MCF 10A (cell line): Measurements from ENCODE around the gene COBL. TPM values are rescaled to one million over a fixed set of nuclear protein-coding genes. Genes with fewer than 3 reads are reported as not detected.

ENCODE experiments used
- BruUV-seq: library from RNA; stranded (reverse); fragments of 400-500 nt; replicated peaks from 2 replicates; lab custom pipeline; 2021; lab: Mats Ljungman, UMichigan
- CTCF ChIA-PET: fragments of 300-600 bp; sonication (Branson Sonifier 250); formaldehyde crosslinking; extraction: SDS; loops from one replicate; lab custom pipeline; 2021; ENCODE audit warnings: antibody characterized with exemption, inconsistent platforms; lab: Yijun Ruan, JAX
- POLR2A ChIA-PET: fragments of 300-600, 350-650 bp; sonication (Branson Sonifier 250); formaldehyde crosslinking; extraction: SDS; loops from one replicate; lab custom pipeline; 2020; ENCODE audit warnings: antibody characterized with exemption, inconsistent platforms; lab: Yijun Ruan, JAX
- DNase-seq: peaks from one replicate; pipeline ENCODE4 v3.0.0-alpha.2; 2018; ENCODE audit not compliant: unreplicated experiment
- H3K27ac Mint-ChIP-seq: one replicate; pipeline ENCODE4 v1.8.0; 2022; ENCODE audit warnings: mild to moderate bottlenecking, low read depth, mixed read lengths; ENCODE audit not compliant: unreplicated experiment
- H3K27me3 Mint-ChIP-seq: one replicate; pipeline ENCODE4 v1.8.0; 2022; ENCODE audit warnings: mixed read lengths; ENCODE audit not compliant: insufficient read depth, unreplicated experiment
- H3K36me3 Mint-ChIP-seq: one replicate; pipeline ENCODE4 v1.8.0; 2022; ENCODE audit warnings: mild to moderate bottlenecking, moderate library complexity, mixed read lengths; ENCODE audit not compliant: insufficient read depth, unreplicated experiment
- H3K4me1 Mint-ChIP-seq: one replicate; pipeline ENCODE4 v1.8.0; 2022; ENCODE audit warnings: mixed read lengths; ENCODE audit not compliant: insufficient read depth, unreplicated experiment
- H3K4me3 Mint-ChIP-seq: one replicate; pipeline ENCODE4 v1.8.0; 2022; ENCODE audit warnings: mild to moderate bottlenecking, moderate library complexity, mixed read lengths; ENCODE audit not compliant: unreplicated experiment
- H3K9me3 Mint-ChIP-seq: one replicate; pipeline ENCODE4 v1.8.0; 2022; ENCODE audit warnings: mixed read lengths; ENCODE audit not compliant: unreplicated experiment
- intact Hi-C: fragments of 100-400 bp; cut with micrococcal nuclease; formaldehyde crosslinking; loops from 2 replicates; pipeline ENCODE4 v1.14.1; 2022
- total RNA-seq: library from RNA; stranded (reverse); gene quantifications from 2 replicates; pipeline ENCODE4 v1.2.3, GENCODE V29; 2022
- TF ChIP-seq, protein P1 (sequence below): fragments of 200-600 bp; IDR thresholded peaks from one replicate; pipeline ENCODE4 v1.8.0; 2022; ENCODE audit warnings: antibody characterized with exemption, mild to moderate bottlenecking; ENCODE audit not compliant: unreplicated experiment

COBL gene
- total RNA-seq, 1 experiment from 2014 or later, result 12.3 TPM

GRCh38 chr7:51024867-51025266, 291.7 kb downstream of the COBL start:
- Mint-ChIP-seq H3K27me3 (no peaks in the 10 kb centered on the region), H3K36me3 (peaks cover 21% of the 10 kb centered on the region), H3K4me3 (no peak overlapping the region), H3K9me3 (no peaks in the 10 kb centered on the region), H3K27ac (no peak overlapping the region), H3K4me1 (no peaks in the 10 kb centered on the region)
- ChIA-PET CTCF (interaction anchor here (0.8 to 1.1 kb wide), 2 partner anchors 24 to 43 kb away, joined by 3 read pairs; no protein-coding TSS in a partner anchor), POLR2A (no interaction called here)
- no TSS peak for BruUV-seq
- intact Hi-C loops, result no loop called here
- DNase-seq, result no peak
- TF ChIP-seq, protein P1, sequence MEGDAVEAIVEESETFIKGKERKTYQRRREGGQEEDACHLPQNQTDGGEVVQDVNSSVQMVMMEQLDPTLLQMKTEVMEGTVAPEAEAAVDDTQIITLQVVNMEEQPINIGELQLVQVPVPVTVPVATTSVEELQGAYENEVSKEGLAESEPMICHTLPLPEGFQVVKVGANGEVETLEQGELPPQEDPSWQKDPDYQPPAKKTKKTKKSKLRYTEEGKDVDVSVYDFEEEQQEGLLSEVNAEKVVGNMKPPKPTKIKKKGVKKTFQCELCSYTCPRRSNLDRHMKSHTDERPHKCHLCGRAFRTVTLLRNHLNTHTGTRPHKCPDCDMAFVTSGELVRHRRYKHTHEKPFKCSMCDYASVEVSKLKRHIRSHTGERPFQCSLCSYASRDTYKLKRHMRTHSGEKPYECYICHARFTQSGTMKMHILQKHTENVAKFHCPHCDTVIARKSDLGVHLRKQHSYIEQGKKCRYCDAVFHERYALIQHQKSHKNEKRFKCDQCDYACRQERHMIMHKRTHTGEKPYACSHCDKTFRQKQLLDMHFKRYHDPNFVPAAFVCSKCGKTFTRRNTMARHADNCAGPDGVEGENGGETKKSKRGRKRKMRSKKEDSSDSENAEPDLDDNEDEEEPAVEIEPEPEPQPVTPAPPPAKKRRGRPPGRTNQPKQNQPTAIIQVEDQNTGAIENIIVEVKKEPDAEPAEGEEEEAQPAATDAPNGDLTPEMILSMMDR, result no peak

GRCh38 chr7:51023547-51023946, 293.1 kb downstream of the COBL start:
- BruUV-seq, result no TSS peak
- ChIA-PET CTCF (interaction anchor here (0.7 to 0.8 kb wide), 2 partner anchors 8 to 44 kb away, joined by 3 to 4 read pairs; no protein-coding TSS in a partner anchor), POLR2A (no interaction called here)
- TF ChIP-seq, protein P1, result no peak
- no peak for DNase-seq
- Mint-ChIP-seq H3K36me3 (peaks cover 21% of the 10 kb centered on the region), H3K4me1 (peaks cover 7% of the 10 kb centered on the region), H3K9me3 (no peaks in the 10 kb centered on the region), H3K27me3 (no peaks in the 10 kb centered on the region), H3K4me3 (no peak overlapping the region), H3K27ac (no peak overlapping the region)
- intact Hi-C loops, result no loop called here

DNA sequence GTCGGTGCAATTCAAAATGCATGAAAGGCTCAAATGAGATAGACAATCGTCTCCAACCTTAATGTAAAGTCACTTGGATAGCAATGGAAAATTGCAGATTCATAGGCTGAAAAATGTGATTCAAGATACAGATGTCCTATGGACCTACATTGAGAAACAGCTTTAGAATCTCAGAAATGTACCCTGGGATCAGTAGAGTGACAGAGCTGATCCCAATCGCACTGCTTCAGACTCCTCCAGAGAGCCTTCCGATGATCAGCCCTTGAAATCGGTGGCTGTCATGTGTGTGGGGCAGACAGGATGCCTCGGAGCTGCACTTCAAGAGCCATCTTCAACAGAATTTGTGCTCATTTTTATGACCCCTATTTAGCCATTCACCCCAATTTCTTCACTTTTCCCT, 293.8 kb downstream of the COBL start:
- no peak overlapping the region for H3K4me3 Mint-ChIP-seq
- no peak overlapping the region for H3K27ac Mint-ChIP-seq
- no peaks in the 10 kb centered on the region for H3K27me3 Mint-ChIP-seq
- H3K36me3 Mint-ChIP-seq, result peaks cover 18% of the 10 kb centered on the region
- BruUV-seq, result no TSS peak
- DNase-seq, result no peak
- peaks cover 7% of the 10 kb centered on the region for H3K4me1 Mint-ChIP-seq
- CTCF ChIA-PET, result interaction anchor here (0.8 kb wide), 1 partner anchor 45 kb away, joined by 3 read pairs; no protein-coding TSS in a partner anchor
- TF ChIP-seq, protein P1, result no peak
- POLR2A ChIA-PET, result no interaction called here
- intact Hi-C loops, result no loop called here
- H3K9me3 Mint-ChIP-seq, result no peaks in the 10 kb centered on the region

DNA sequence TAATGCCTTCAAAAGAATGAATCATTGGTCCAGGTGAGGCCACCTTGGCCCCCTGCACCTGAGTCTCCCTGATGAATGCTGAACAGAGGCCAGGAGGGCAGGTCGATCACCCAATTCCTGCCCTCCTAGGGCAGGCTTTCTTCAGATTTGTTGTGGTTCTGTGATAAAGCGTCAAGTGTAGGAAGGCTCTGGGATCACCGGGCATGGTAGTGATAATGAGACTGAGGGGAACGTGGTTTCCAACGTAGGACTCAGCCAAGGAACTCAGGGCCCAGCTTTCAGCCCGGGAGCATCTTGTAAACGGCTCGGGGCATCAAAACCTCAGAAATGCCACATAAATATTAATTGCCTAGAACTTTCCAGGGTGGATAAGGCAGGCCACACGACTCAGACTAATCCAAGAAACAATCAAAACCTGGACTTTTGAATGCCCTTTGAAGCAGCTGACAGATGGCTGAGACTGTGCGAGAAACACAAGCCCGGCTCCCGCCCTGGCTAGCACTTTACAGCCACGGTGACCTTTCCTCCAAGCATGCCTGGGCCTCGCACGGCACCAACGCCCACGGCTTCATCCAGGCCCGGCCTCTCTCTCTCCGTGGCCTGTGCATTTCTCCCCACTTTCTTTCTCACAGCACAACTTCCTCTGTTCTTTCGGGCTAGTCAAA, 294.6 kb downstream of the COBL start:
- no TSS peak for BruUV-seq
- DNase-seq, result no peak
- CTCF ChIA-PET, result interaction anchor here (0.6 to 1.4 kb wide), 2 partner anchors 23 to 345 kb away, joined by 3 to 8 read pairs; no protein-coding TSS in a partner anchor
- H3K4me3 Mint-ChIP-seq, result no peak overlapping the region
- H3K27ac Mint-ChIP-seq, result no peak overlapping the region
- H3K36me3 Mint-ChIP-seq, result peaks cover 18% of the 10 kb centered on the region
- intact Hi-C loops, result no loop called here
- TF ChIP-seq, protein P1, result no peak
- H3K27me3 Mint-ChIP-seq, result no peaks in the 10 kb centered on the region
- POLR2A ChIA-PET, result no interaction called here
- H3K4me1 Mint-ChIP-seq, result peaks cover 7% of the 10 kb centered on the region
- no peaks in the 10 kb centered on the region for H3K9me3 Mint-ChIP-seq
